Neural cell (in vitro differentiated cells): ENCODE measurements around the gene TRAPPC2. TPM values are rescaled to one million over a fixed set of nuclear protein-coding genes. Genes with fewer than 3 reads are reported as not detected.

ENCODE experiments used
- H2AFZ ChIP-seq: fragments of 200-600, 300-800 bp; sonication (generic), shearing (Covaris generic); 2 replicates; pipeline ENCODE4 v1.6.0; 2014; ENCODE audit warnings: low read depth, mild to moderate bottlenecking, antibody characterized with exemption, low read length, moderate library complexity
- H3F3A ChIP-seq: fragments of 200-600 bp; shearing (Covaris generic); 2 replicates; pipeline ENCODE4 v1.6.1; 2016; ENCODE audit warnings: mild to moderate bottlenecking, moderate library complexity, mixed read lengths, antibody characterized with exemption, low read length; ENCODE audit not compliant: insufficient read depth, poor library complexity, severe bottlenecking
- H3K27ac ChIP-seq: fragments of 200-600, 300-800 bp; sonication (generic), shearing (Covaris generic); 2 replicates; pipeline ENCODE4 v1.5.1; 2014; ENCODE audit warnings: mild to moderate bottlenecking, low read length, moderate library complexity
- H3K27me3 ChIP-seq: fragments of 300-800, 200-600 bp; sonication (generic), shearing (Covaris generic); 2 replicates; pipeline ENCODE4 v1.6.0; 2014; ENCODE audit warnings: mild to moderate bottlenecking, low read depth, low read length, moderate library complexity; ENCODE audit not compliant: insufficient read depth
- H3K36me3 ChIP-seq: fragments of 300-800, 200-600 bp; sonication (generic), shearing (Covaris generic); 2 replicates; pipeline ENCODE4 v1.5.1; 2014; ENCODE audit warnings: mild to moderate bottlenecking, antibody characterized with exemption, low read length, moderate library complexity; ENCODE audit not compliant: insufficient read depth
- H3K4me2 ChIP-seq: fragments of 300-800, 200-600 bp; sonication (generic), shearing (Covaris generic); 2 replicates; pipeline ENCODE4 v1.6.0; 2014; ENCODE audit warnings: mild to moderate bottlenecking, low read length
- H3K4me3 ChIP-seq: fragments of 300-800, 200-600 bp; sonication (generic), shearing (Covaris generic); 2 replicates; pipeline ENCODE4 v1.5.1; 2014; ENCODE audit warnings: mild to moderate bottlenecking, low read length, moderate library complexity
- H3K79me2 ChIP-seq: fragments of 200-600 bp; shearing (Covaris generic); replicated peaks from 2 replicates; pipeline ENCODE4 v1.6.0; 2014; ENCODE audit warnings: mild to moderate bottlenecking, low read length, moderate library complexity; ENCODE audit not compliant: insufficient read depth
- H3K9ac ChIP-seq: fragments of 300-800, 200-600 bp; sonication (generic), shearing (Covaris generic); 2 replicates; pipeline ENCODE4 v1.6.1; 2016; ENCODE audit warnings: mild to moderate bottlenecking, low read length, mixed read lengths
- H3K9me2 ChIP-seq: fragments of 200-600 bp; shearing (Covaris generic); 2 replicates; pipeline ENCODE4 v1.6.1; 2016; ENCODE audit warnings: mild to moderate bottlenecking, low read length, mixed read lengths; ENCODE audit not compliant: insufficient read depth
- H3K9me3 ChIP-seq: fragments of 200-600, 300-800 bp; sonication (generic), shearing (Covaris generic); 2 replicates; pipeline ENCODE4 v1.6.1; 2016; ENCODE audit warnings: mild to moderate bottlenecking, mixed run types, low read length, moderate library complexity, mixed read lengths
- H4K20me1 ChIP-seq: fragments of 200-600 bp; shearing (Covaris generic); 2 replicates; pipeline ENCODE4 v1.6.1; 2016; ENCODE audit warnings: mild to moderate bottlenecking, mixed run types; ENCODE audit not compliant: insufficient read depth
- EP300 ChIP-seq: fragments of 450-650 bp; conservative IDR thresholded peaks from 2 replicates; pipeline ENCODE4 v1.6.1; 2014; ENCODE audit warnings: antibody characterized with exemption, mild to moderate bottlenecking, moderate library complexity; ENCODE audit not compliant: poor library complexity, severe bottlenecking
- MXI1 ChIP-seq: fragments of 450-650 bp; conservative IDR thresholded peaks from 2 replicates; pipeline ENCODE4 v1.6.1; 2014; ENCODE audit warnings: antibody characterized with exemption, mild to moderate bottlenecking; ENCODE audit not compliant: poor library complexity, severe bottlenecking
- POLR2AphosphoS5 ChIP-seq: IDR thresholded peaks from 2 replicates; pipeline ENCODE4 v1.6.1; 2012
- RAD21 ChIP-seq: fragments of 450-650 bp; conservative IDR thresholded peaks from 2 replicates; pipeline ENCODE4 v1.6.1; 2014; ENCODE audit warnings: antibody characterized with exemption, mild to moderate bottlenecking, moderate library complexity
- REST ChIP-seq: IDR thresholded peaks from 2 replicates; pipeline ENCODE4 v1.6.1; 2012; ENCODE audit warnings: borderline replicate concordance
- SMC3 ChIP-seq: fragments of 450-650 bp; conservative IDR thresholded peaks from 2 replicates; pipeline ENCODE4 v1.6.1; 2014; ENCODE audit warnings: antibody characterized with exemption, mild to moderate bottlenecking, moderate library complexity; ENCODE audit not compliant: poor library complexity
- TAF1 ChIP-seq: IDR thresholded peaks from 2 replicates; pipeline ENCODE4 v1.6.1; 2012; ENCODE audit warnings: low read depth
- polyA plus RNA-seq: library from polyadenylated mRNA; depleted of rRNA; stranded (reverse); fragments of >200 nt; gene quantifications from 2 replicates; pipeline ENCODE4 v1.2.3, GENCODE V29; 2014
- TF ChIP-seq, protein P1 (sequence below): fragments of 450-650 bp; IDR thresholded peaks from 2 replicates; pipeline ENCODE4 v1.5.1; 2014; ENCODE audit warnings: antibody characterized with exemption, mild to moderate bottlenecking, moderate library complexity; ENCODE audit not compliant: poor library complexity, severe bottlenecking

Gene TRAPPC2
- polyA plus RNA-seq, 1 donor from 2014 or later: 94.2 TPM

- no peaks in the 10 kb centered on the region for H3K9me3 ChIP-seq
- no peaks in the 10 kb centered on the region for H3K27me3 ChIP-seq
- H2AFZ ChIP-seq: no peak overlapping the region
- H3K9me2 ChIP-seq: no peaks in the 10 kb centered on the region
- H3K79me2 ChIP-seq: no peaks in the 10 kb centered on the region
- H3K4me2 ChIP-seq: no peak overlapping the region
- H3K4me3 ChIP-seq: no peak overlapping the region
- H3K9ac ChIP-seq: no peak overlapping the region
- no peaks in the 10 kb centered on the region for H3K36me3 ChIP-seq
- H3F3A ChIP-seq: no peaks in the 10 kb centered on the region
- no peaks in the 10 kb centered on the region for H4K20me1 ChIP-seq
- no peak overlapping the region for H3K27ac ChIP-seq
- TF ChIP-seq REST: no peak
- no peak for TF ChIP-seq TAF1
- TF ChIP-seq SMC3: no peak
- no peak for TF ChIP-seq MXI1
- no peak for TF ChIP-seq RAD21
These were observed 7.3 kb upstream of the TRAPPC2 start for GRCh38 chrX:13741695-13742094.

DNA sequence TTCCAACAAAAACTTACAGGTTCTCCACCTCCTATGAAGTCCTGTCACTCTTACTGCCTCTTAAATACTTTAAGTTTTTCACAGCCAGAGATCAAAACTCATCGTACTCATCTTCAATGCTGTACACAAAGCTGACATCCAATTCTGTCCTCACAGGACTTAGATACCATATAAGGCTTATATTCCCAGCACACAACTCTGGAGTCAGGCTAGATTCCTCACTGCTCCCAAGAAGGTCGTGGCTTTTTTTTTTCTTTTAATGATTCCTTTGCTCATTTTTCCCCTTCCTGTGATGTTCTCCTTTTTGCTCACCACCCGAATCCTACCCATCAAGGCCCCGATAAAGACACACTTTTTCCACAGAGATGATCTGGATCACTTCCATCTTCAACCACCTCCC is 914 bp downstream of the TRAPPC2 start:
- Histone ChIP-seq H3K27ac (peak overlapping the region; percentile 94), H4K20me1 (no peaks in the 10 kb centered on the region), H3K9me2 (no peaks in the 10 kb centered on the region), H3K9ac (peak overlapping the region; percentile 90), H3K4me3 (peak overlapping the region; percentile 84), H3K79me2 (peaks cover 24% of the 10 kb centered on the region), H3K36me3 (no peaks in the 10 kb centered on the region), H2AFZ (no peak overlapping the region), H3F3A (no peaks in the 10 kb centered on the region), H3K4me2 (peak overlapping the region; percentile 37), H3K27me3 (no peaks in the 10 kb centered on the region), H3K9me3 (no peaks in the 10 kb centered on the region)
- no peak for TF ChIP-seq SMC3
- peak; percentile 4 for TF ChIP-seq POLR2AphosphoS5
- TF ChIP-seq, protein P1, sequence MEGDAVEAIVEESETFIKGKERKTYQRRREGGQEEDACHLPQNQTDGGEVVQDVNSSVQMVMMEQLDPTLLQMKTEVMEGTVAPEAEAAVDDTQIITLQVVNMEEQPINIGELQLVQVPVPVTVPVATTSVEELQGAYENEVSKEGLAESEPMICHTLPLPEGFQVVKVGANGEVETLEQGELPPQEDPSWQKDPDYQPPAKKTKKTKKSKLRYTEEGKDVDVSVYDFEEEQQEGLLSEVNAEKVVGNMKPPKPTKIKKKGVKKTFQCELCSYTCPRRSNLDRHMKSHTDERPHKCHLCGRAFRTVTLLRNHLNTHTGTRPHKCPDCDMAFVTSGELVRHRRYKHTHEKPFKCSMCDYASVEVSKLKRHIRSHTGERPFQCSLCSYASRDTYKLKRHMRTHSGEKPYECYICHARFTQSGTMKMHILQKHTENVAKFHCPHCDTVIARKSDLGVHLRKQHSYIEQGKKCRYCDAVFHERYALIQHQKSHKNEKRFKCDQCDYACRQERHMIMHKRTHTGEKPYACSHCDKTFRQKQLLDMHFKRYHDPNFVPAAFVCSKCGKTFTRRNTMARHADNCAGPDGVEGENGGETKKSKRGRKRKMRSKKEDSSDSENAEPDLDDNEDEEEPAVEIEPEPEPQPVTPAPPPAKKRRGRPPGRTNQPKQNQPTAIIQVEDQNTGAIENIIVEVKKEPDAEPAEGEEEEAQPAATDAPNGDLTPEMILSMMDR: no peak

DNA sequence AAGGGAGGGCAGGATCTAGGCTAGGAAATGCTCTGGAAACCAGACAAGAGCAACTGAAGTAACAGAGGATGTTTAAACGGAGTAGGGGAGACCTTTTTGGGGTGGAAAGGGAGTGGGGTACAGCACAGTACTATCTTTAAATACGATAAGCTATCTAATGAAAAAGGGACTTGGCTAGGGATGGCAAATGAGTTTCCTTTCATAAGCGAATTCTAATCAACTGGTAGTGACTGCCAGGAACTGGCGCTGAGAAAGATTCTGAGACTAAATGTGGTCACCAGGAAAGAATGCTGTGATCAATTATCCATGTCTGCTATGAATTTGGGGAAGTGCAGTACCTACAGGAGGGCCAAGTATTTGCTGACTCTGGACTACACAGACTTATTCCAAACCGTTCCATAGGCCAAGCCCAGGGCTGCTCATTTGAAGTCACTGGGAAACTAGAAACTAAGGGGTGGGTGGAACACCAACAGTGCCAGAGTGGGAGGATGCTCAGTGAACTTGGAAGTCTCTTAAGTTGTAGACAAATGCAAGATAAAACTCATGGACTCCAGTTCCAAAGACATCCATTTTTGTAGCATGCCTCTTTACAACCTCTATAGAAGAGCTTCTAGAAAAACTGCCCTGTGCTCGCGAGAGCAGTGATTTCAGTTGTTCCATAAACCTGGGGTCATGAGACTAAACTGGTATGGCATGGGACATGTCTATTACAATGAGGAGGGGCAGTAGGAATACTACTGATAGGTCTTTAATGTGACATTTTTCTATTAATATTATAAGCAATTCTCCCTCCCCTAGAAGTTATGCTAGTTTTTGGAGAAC is 2.0 kb downstream of the TRAPPC2 start:
- Histone ChIP-seq H2AFZ (no peak overlapping the region), H3K4me2 (peak overlapping the region; percentile 25), H3K27ac (no peak overlapping the region), H3K36me3 (no peaks in the 10 kb centered on the region), H3K79me2 (peaks cover 24% of the 10 kb centered on the region), H3F3A (no peaks in the 10 kb centered on the region), H3K27me3 (no peaks in the 10 kb centered on the region), H3K9me2 (no peaks in the 10 kb centered on the region), H3K4me3 (peak overlapping the region; percentile 84), H4K20me1 (no peaks in the 10 kb centered on the region), H3K9me3 (no peaks in the 10 kb centered on the region), H3K9ac (peak overlapping the region; percentile 90)
- TF ChIP-seq SMC3 (no peak), TAF1 (no peak), EP300 (no peak), REST (no peak)
- TF ChIP-seq, protein P1: no peak
